HepG2 (cell line): ENCODE measurements around the gene ARFGEF3. TPM values are rescaled to one million over a fixed set of nuclear protein-coding genes. Genes with fewer than 3 reads are reported as not detected.

Source experiments
- ERF ChIP-seq: IDR thresholded peaks from 2 replicates; pipeline ENCODE4 v1.6.1; 2018; ENCODE audit warnings: missing biosample characterization, missing genetic modification reagents
- FOXM1 ChIP-seq: sonication (generic); formaldehyde crosslinking; IDR thresholded peaks from 2 replicates; pipeline ENCODE4 v1.5.0; 2020; ENCODE audit warnings: missing genetic modification reagents
- FOXP4 ChIP-seq: sonication (generic); formaldehyde crosslinking; IDR thresholded peaks from 2 replicates; pipeline ENCODE4 v1.4.0; 2020; ENCODE audit warnings: missing genetic modification reagents
- HCFC1 ChIP-seq: fragments of 150-350 bp; IDR thresholded peaks from 2 replicates; pipeline ENCODE4 v1.6.1; 2014; ENCODE audit warnings: low read depth, low read length
- HNF4G ChIP-seq, 2 experiments: sonication (generic) in 1 of 2; formaldehyde crosslinking in 1 of 2; IDR thresholded peaks; 2 replicates each; pipeline versions ENCODE4 v1.4.0 to v1.6.1; 2011 to 2020; ENCODE audit warnings: borderline replicate concordance in 2 of 2, low read depth in 2 of 2, mild to moderate bottlenecking in 2 of 2, low read length in 1 of 2, missing genetic modification reagents in 1 of 2, moderate library complexity in 1 of 2
- HNRNPK ChIP-seq: fragments of 200-400 bp; formaldehyde crosslinking; IDR thresholded peaks from 2 replicates; pipeline ENCODE4 v1.6.1; 2018; ENCODE audit warnings: low read length, low read depth, moderate library complexity, mild to moderate bottlenecking; ENCODE audit not compliant: poor library complexity, severe bottlenecking
- KDM6A ChIP-seq: IDR thresholded peaks from 2 replicates; pipeline ENCODE4 v1.6.1; 2016; ENCODE audit warnings: low read depth
- MXD1 ChIP-seq: sonication (generic); formaldehyde crosslinking; IDR thresholded peaks from 2 replicates; pipeline ENCODE4 v1.4.0; 2020; ENCODE audit warnings: mild to moderate bottlenecking, missing genetic modification reagents
- PAWR ChIP-seq: sonication (generic); formaldehyde crosslinking; IDR thresholded peaks from 2 replicates; pipeline ENCODE4 v1.4.0; 2020; ENCODE audit warnings: missing genetic modification reagents, mild to moderate bottlenecking, borderline replicate concordance
- PHF8 ChIP-seq: sonication (generic); formaldehyde crosslinking; IDR thresholded peaks from 2 replicates; pipeline ENCODE4 v1.5.0; 2020; ENCODE audit warnings: missing genetic modification reagents
- PLSCR1 ChIP-seq: sonication (generic); formaldehyde crosslinking; IDR thresholded peaks from 2 replicates; pipeline ENCODE4 v1.5.0; 2020; ENCODE audit warnings: missing genetic modification reagents, mild to moderate bottlenecking, borderline replicate concordance
- POGZ ChIP-seq: sonication (generic); formaldehyde crosslinking; IDR thresholded peaks from 2 replicates; pipeline ENCODE4 v1.4.0; 2020; ENCODE audit warnings: mild to moderate bottlenecking, missing genetic modification reagents
- RCOR2 ChIP-seq: IDR thresholded peaks from 2 replicates; pipeline ENCODE4 v1.6.1; 2016; ENCODE audit warnings: missing biosample characterization, missing genetic modification reagents
- SALL1 ChIP-seq: sonication (generic); formaldehyde crosslinking; IDR thresholded peaks from 2 replicates; pipeline ENCODE4 v1.8.0; 2022; ENCODE audit warnings: mild to moderate bottlenecking, missing genetic modification reagents
- SAP130 ChIP-seq: IDR thresholded peaks from 2 replicates; pipeline ENCODE4 v1.6.1; 2016; ENCODE audit warnings: low read depth
- SP5 ChIP-seq: IDR thresholded peaks from 2 replicates; pipeline ENCODE4 v1.6.1; 2016; ENCODE audit warnings: low read depth, borderline replicate concordance
- U2AF1 ChIP-seq: fragments of 200-400 bp; formaldehyde crosslinking; optimal IDR thresholded peaks from 2 replicates; pipeline ENCODE3; 2017; ENCODE audit warnings: mild to moderate bottlenecking, low read depth, low read length
- YY1 ChIP-seq: IDR thresholded peaks from 2 replicates; pipeline ENCODE4 v1.6.1; 2011; ENCODE audit warnings: low read length, low read depth, moderate library complexity, mild to moderate bottlenecking; ENCODE audit not compliant: insufficient read depth, insufficient replicate concordance
- ZNF296 ChIP-seq: sonication (generic); formaldehyde crosslinking; conservative IDR thresholded peaks from 2 replicates; pipeline ENCODE4 v1.5.0; 2020; ENCODE audit warnings: mild to moderate bottlenecking, missing genetic modification reagents
- polyA plus RNA-seq, 8 experiments: library from polyadenylated mRNA; depleted of rRNA in 3 of 8; stranded (reverse) in 7 of 8; unstranded in 1 of 8; fragments of >200 nt; fragmentation: Illumina TruSeq in 4 of 8; extraction: Trizol in 4 of 8; gene quantifications; 2 replicates each; pipeline versions ENCODE4 v1.2.1 to v1.2.3, GENCODE V29; 2011 to 2016; ENCODE audit warnings: low read depth in 4 of 8, missing spikeins in 1 of 8, mixed read lengths in 1 of 8; ENCODE audit not compliant: insufficient read depth in 1 of 8
- total RNA-seq, 5 experiments: library from RNA; depleted of rRNA; stranded (reverse); fragments of >200 nt; fragmentation: Illumina TruSeq; extraction: Trizol; gene quantifications; 2 replicates each; pipeline ENCODE4 v1.2.3, GENCODE V29; 2016; ENCODE audit warnings: low read depth in 1 of 5
- TF ChIP-seq, protein P1 (sequence below): IDR thresholded peaks from 2 replicates; pipeline ENCODE4 v1.6.1; 2016; ENCODE audit warnings: low read depth
- TF ChIP-seq, protein P2 (sequence below): sonication (generic); formaldehyde crosslinking; IDR thresholded peaks from 2 replicates; pipeline ENCODE4 v1.5.0; 2020; ENCODE audit warnings: missing genetic modification reagents
- TF ChIP-seq, protein P3 (sequence below): sonication (generic); formaldehyde crosslinking; conservative IDR thresholded peaks from 2 replicates; pipeline ENCODE4 v1.5.0; 2020; ENCODE audit warnings: missing genetic modification reagents

The ARFGEF3 gene
- total and polyA plus RNA-seq, 2 of the 13 experiments (the other 11 are each of a cell fraction or from before 2014, with no cell fraction given): 0.60 to 2.6 TPM

DNA sequence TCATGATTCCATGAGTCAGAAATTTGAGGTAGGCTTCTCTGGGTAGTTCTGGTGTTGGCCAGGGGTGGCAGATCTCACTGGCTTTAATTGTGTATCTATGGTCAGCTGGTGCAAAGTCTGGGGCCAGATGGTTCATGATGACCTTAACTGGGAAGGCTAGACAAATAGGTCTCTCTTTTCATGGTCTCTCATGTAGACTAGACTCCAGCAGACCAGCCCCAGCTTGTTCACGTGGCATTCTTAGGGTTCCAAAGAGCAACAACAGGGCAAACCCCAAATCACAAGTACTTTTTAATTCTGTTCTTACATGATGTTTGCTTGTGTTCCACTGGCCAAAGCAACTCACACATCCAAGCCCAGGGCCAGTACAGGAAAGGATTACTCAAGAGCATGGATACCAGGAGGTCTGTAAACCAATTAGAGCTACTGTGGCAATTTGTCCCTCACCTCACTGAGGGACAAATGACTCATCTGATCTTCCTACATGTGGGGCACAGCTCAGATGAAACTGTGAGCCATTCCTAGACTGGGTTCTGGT, 136.1 kb downstream of the ARFGEF3 start (continued):
- TF ChIP-seq, protein P1, sequence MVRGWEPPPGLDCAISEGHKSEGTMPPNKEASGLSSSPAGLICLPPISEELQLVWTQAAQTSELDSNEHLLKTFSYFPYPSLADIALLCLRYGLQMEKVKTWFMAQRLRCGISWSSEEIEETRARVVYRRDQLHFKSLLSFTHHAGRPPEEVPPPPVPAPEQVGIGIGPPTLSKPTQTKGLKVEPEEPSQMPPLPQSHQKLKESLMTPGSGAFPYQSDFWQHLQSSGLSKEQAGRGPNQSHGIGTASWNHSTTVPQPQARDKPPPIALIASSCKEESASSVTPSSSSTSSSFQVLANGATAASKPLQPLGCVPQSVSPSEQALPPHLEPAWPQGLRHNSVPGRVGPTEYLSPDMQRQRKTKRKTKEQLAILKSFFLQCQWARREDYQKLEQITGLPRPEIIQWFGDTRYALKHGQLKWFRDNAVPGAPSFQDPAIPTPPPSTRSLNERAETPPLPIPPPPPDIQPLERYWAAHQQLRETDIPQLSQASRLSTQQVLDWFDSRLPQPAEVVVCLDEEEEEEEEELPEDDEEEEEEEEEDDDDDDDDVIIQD (CRISPR knock-in tag): peak; percentile 90; the same call in 1 of the 2 replicates
- TF ChIP-seq SP5 (CRISPR knock-in tag) (no peak), FOXP4 (CRISPR knock-in tag) (peak; percentile 34; the same call in 1 of the 2 replicates), MXD1 (CRISPR knock-in tag) (no peak), U2AF1 (no peak), PAWR (CRISPR knock-in tag) (no peak), HCFC1 (no peak), PHF8 (CRISPR knock-in tag) (no peak), KDM6A (CRISPR knock-in tag) (no peak), SALL1 (CRISPR knock-in tag) (0 out of 2 replicates have a peak, but pooled peaks have one; percentile 17), HNRNPK (no peak), SAP130 (CRISPR knock-in tag) (peak; percentile 40), FOXM1 (CRISPR knock-in tag) (no peak), ERF (CRISPR knock-in tag) (no peak), PLSCR1 (no peak), RCOR2 (no peak), YY1 (no peak), ZNF296 (CRISPR knock-in tag) (no peak), HNF4G (IDR thresholded peaks at IDR 0.05; ENCODE audit: borderline replicate concordance, low read depth, low read length) (no peak), HNF4G (CRISPR knock-in tag; IDR thresholded peaks at IDR 0.05; ENCODE audit: borderline replicate concordance, low read depth) (0 out of 2 replicates have a peak, but pooled peaks have one; percentile 31), POGZ (CRISPR knock-in tag) (peak; percentile 87)
- TF ChIP-seq, protein P2, sequence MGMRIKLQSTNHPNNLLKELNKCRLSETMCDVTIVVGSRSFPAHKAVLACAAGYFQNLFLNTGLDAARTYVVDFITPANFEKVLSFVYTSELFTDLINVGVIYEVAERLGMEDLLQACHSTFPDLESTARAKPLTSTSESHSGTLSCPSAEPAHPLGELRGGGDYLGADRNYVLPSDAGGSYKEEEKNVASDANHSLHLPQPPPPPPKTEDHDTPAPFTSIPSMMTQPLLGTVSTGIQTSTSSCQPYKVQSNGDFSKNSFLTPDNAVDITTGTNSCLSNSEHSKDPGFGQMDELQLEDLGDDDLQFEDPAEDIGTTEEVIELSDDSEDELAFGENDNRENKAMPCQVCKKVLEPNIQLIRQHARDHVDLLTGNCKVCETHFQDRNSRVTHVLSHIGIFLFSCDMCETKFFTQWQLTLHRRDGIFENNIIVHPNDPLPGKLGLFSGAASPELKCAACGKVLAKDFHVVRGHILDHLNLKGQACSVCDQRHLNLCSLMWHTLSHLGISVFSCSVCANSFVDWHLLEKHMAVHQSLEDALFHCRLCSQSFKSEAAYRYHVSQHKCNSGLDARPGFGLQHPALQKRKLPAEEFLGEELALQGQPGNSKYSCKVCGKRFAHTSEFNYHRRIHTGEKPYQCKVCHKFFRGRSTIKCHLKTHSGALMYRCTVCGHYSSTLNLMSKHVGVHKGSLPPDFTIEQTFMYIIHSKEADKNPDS (CRISPR knock-in tag): no peak
- TF ChIP-seq, protein P3, sequence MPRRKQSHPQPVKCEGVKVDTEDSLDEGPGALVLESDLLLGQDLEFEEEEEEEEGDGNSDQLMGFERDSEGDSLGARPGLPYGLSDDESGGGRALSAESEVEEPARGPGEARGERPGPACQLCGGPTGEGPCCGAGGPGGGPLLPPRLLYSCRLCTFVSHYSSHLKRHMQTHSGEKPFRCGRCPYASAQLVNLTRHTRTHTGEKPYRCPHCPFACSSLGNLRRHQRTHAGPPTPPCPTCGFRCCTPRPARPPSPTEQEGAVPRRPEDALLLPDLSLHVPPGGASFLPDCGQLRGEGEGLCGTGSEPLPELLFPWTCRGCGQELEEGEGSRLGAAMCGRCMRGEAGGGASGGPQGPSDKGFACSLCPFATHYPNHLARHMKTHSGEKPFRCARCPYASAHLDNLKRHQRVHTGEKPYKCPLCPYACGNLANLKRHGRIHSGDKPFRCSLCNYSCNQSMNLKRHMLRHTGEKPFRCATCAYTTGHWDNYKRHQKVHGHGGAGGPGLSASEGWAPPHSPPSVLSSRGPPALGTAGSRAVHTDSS (CRISPR knock-in tag): no peak
